Hepatocyte (in vitro differentiated cells): ENCODE data around the gene CHRNA7. TPM values are rescaled to one million over a fixed set of nuclear protein-coding genes. Genes with fewer than 3 reads are reported as not detected.

Source experiments
- DNase-seq: peaks from one replicate; pipeline ENCODE4 v3.0.0-alpha.2; 2016; ENCODE audit warnings: low spot score
- H2AFZ ChIP-seq: fragments of 200-600 bp; sonication (generic); 2 replicates; pipeline ENCODE4 v1.6.0; 2016; ENCODE audit warnings: antibody characterized with exemption, mild to moderate bottlenecking
- H3K27ac ChIP-seq: fragments of 200-600 bp; sonication (generic); 2 replicates; pipeline ENCODE4 v1.5.1; 2016; ENCODE audit warnings: mild to moderate bottlenecking
- H3K27me3 ChIP-seq: fragments of 200-600 bp; sonication (generic); 2 replicates; pipeline ENCODE4 v1.6.1; 2016
- H3K36me3 ChIP-seq: fragments of 200-600 bp; sonication (generic); replicated peaks from 2 replicates; pipeline ENCODE4 v1.5.1; 2016; ENCODE audit warnings: low read depth; ENCODE audit not compliant: insufficient read depth
- H3K4me1 ChIP-seq: fragments of 200-600 bp; sonication (generic); 2 replicates; pipeline ENCODE4 v1.5.1; 2016; ENCODE audit warnings: mild to moderate bottlenecking, moderate library complexity; ENCODE audit not compliant: insufficient read depth
- H3K4me2 ChIP-seq: fragments of 200-600 bp; sonication (generic); 2 replicates; pipeline ENCODE4 v1.6.0; 2016
- H3K4me3 ChIP-seq: fragments of 200-600 bp; sonication (generic); 2 replicates; pipeline ENCODE4 v1.5.1; 2016; ENCODE audit warnings: mild to moderate bottlenecking
- H3K79me2 ChIP-seq: fragments of 200-600 bp; sonication (generic); 2 replicates; pipeline ENCODE4 v1.6.0; 2017; ENCODE audit warnings: mild to moderate bottlenecking
- H3K9me2 ChIP-seq: fragments of 200-600 bp; sonication (generic); replicated peaks from 2 replicates; pipeline ENCODE4 v1.6.0; 2017; ENCODE audit warnings: mild to moderate bottlenecking; ENCODE audit not compliant: insufficient read depth
- H3K9me3 ChIP-seq: fragments of 200-600 bp; sonication (generic); 2 replicates; pipeline ENCODE4 v1.5.1; 2016; ENCODE audit warnings: low read depth, mild to moderate bottlenecking
- H4K20me1 ChIP-seq: fragments of 200-600 bp; sonication (generic); 2 replicates; pipeline ENCODE4 v1.6.0; 2016; ENCODE audit warnings: mild to moderate bottlenecking; ENCODE audit not compliant: insufficient read depth, poor library complexity, severe bottlenecking
- EZH2 ChIP-seq: fragments of 200-600 bp; sonication (generic); IDR thresholded peaks from 2 replicates; pipeline ENCODE4 v1.6.1; 2016; ENCODE audit warnings: antibody characterized with exemption, mild to moderate bottlenecking, borderline replicate concordance
- EZH2phosphoT487 ChIP-seq: fragments of 200-600 bp; sonication (generic); IDR thresholded peaks from one replicate; pipeline ENCODE4 v1.6.1; 2018; ENCODE audit warnings: antibody characterized with exemption, mild to moderate bottlenecking, low read depth, moderate library complexity; ENCODE audit not compliant: unreplicated experiment, severe bottlenecking
- WGBS: methylation state at CpG from one replicate; pipeline ENCODE4 v1.1.6; 2016; ENCODE audit warnings: low lambda C conversion rate; ENCODE audit errors: missing lambda C conversion rate; 5-methylcytosine and 5-hydroxymethylcytosine counted together
- polyA plus RNA-seq: library from polyadenylated mRNA; unstranded; fragments of >200 nt; fragmentation: Nextera tagmentation; extraction: Ambion mirVana; gene quantifications from 2 replicates; pipeline ENCODE4 v1.2.1, GENCODE V29; 2016
- total RNA-seq: library from RNA; depleted of rRNA; stranded (reverse); fragments of >200 nt; gene quantifications from 2 replicates; pipeline ENCODE4 v1.2.3, GENCODE V29; 2014
- TF ChIP-seq, protein P1 (sequence below): fragments of 200-600 bp; sonication (generic); IDR thresholded peaks from 2 replicates; pipeline ENCODE4 v1.5.1; 2016; ENCODE audit warnings: antibody characterized with exemption, mild to moderate bottlenecking; ENCODE audit not compliant: poor library complexity

CHRNA7 gene
- total and polyA plus RNA-seq, 2 experiments from 2014 or later, result 3.0 to 4.0 TPM

GRCh38 chr15:32117122-32117521, 86.8 kb downstream of the CHRNA7 start:
- WGBS, result 85% methylated on average over 4 of the region's 4 CpGs

GRCh38 chr15:32119286-32119685, 89.0 kb downstream of the CHRNA7 start:
- Histone ChIP-seq H3K4me3 (no peak overlapping the region), H4K20me1 (no peaks in the 10 kb centered on the region), H3K27ac (no peak overlapping the region), H3K79me2 (no peaks in the 10 kb centered on the region), H2AFZ (no peak overlapping the region), H3K36me3 (no peaks in the 10 kb centered on the region), H3K27me3 (no peaks in the 10 kb centered on the region), H3K4me2 (no peak overlapping the region), H3K9me3 (no peaks in the 10 kb centered on the region), H3K9me2 (no peaks in the 10 kb centered on the region), H3K4me1 (no peaks in the 10 kb centered on the region)
- whole genome bisulfite sequencing, result 72% methylated on average over 3 of the region's 3 CpGs
- TF ChIP-seq EZH2 (no peak), EZH2phosphoT487 (no peak)
- TF ChIP-seq, protein P1, sequence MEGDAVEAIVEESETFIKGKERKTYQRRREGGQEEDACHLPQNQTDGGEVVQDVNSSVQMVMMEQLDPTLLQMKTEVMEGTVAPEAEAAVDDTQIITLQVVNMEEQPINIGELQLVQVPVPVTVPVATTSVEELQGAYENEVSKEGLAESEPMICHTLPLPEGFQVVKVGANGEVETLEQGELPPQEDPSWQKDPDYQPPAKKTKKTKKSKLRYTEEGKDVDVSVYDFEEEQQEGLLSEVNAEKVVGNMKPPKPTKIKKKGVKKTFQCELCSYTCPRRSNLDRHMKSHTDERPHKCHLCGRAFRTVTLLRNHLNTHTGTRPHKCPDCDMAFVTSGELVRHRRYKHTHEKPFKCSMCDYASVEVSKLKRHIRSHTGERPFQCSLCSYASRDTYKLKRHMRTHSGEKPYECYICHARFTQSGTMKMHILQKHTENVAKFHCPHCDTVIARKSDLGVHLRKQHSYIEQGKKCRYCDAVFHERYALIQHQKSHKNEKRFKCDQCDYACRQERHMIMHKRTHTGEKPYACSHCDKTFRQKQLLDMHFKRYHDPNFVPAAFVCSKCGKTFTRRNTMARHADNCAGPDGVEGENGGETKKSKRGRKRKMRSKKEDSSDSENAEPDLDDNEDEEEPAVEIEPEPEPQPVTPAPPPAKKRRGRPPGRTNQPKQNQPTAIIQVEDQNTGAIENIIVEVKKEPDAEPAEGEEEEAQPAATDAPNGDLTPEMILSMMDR, result no peak
- no peak for DNase-seq

More at GRCh38 chr15:32117122-32117521, 86.8 kb downstream of the CHRNA7 start:
- H3K4me3 ChIP-seq, result no peak overlapping the region
- no peaks in the 10 kb centered on the region for H3K9me3 ChIP-seq
- no peaks in the 10 kb centered on the region for H3K36me3 ChIP-seq
- no peak overlapping the region for H3K27ac ChIP-seq
- no peaks in the 10 kb centered on the region for H3K4me1 ChIP-seq
- no peaks in the 10 kb centered on the region for H3K27me3 ChIP-seq
- H2AFZ ChIP-seq, result no peak overlapping the region
- H4K20me1 ChIP-seq, result no peaks in the 10 kb centered on the region
- no peaks in the 10 kb centered on the region for H3K9me2 ChIP-seq
- H3K4me2 ChIP-seq, result no peak overlapping the region
- no peak for DNase-seq
- no peaks in the 10 kb centered on the region for H3K79me2 ChIP-seq
- TF ChIP-seq, protein P1, result no peak
- TF ChIP-seq EZH2phosphoT487 (no peak), EZH2 (no peak)

GRCh38 chr15:32119694-32120330, 89.5 kb downstream of the CHRNA7 start:
- Histone ChIP-seq H3K9me2 (no peaks in the 10 kb centered on the region), H3K27ac (no peak overlapping the region), H3K27me3 (no peaks in the 10 kb centered on the region), H3K4me2 (no peak overlapping the region), H2AFZ (no peak overlapping the region), H3K4me1 (no peaks in the 10 kb centered on the region), H3K4me3 (no peak overlapping the region), H3K79me2 (no peaks in the 10 kb centered on the region), H4K20me1 (no peaks in the 10 kb centered on the region), H3K9me3 (no peaks in the 10 kb centered on the region), H3K36me3 (no peaks in the 10 kb centered on the region)
- WGBS, result 53% methylated on average over 12 of the region's 12 CpGs
- no peak for DNase-seq
- TF ChIP-seq EZH2phosphoT487 (no peak), EZH2 (no peak)
- TF ChIP-seq, protein P1, result no peak
